GM12878 (cell line): ENCODE measurements around the gene HPS5. TPM values are rescaled to one million over a fixed set of nuclear protein-coding genes. Genes with fewer than 3 reads are reported as not detected.

Experiments
- ATAC-seq: fragments of 200-7000 bp; cut with Tn5 transposase; 3 replicates; pipeline ENCODE4 v1.9.1; 2020; ENCODE audit warnings: mild to moderate bottlenecking, moderate library complexity
- BruUV-seq: library from RNA; stranded (reverse); fragments of 400-500 nt; replicated peaks from 2 replicates; lab custom pipeline; 2021; lab: Mats Ljungman, UMichigan
- CTCF ChIA-PET: fragments of 300-600 bp; sonication (Branson Sonifier 250); formaldehyde crosslinking; extraction: SDS; loops from one replicate; lab custom pipeline; 2021; ENCODE audit warnings: inconsistent platforms; lab: Yijun Ruan, JAX
- POLR2A ChIA-PET: fragments of 350-600 bp; formaldehyde crosslinking; extraction: SDS; loops from one replicate; lab custom pipeline; 2021; ENCODE audit warnings: inconsistent platforms; lab: Charles Lee
- RAD21 ChIA-PET: fragments of 300-600 bp; sonication (Branson Sonifier 250); formaldehyde crosslinking; loops from one replicate; lab custom pipeline; 2023; ENCODE audit warnings: antibody characterized with exemption; ENCODE audit not compliant: unreplicated experiment; lab: Charles Lee
- SMC1A ChIA-PET: fragments of 300-600 bp; sonication (Branson Sonifier 250); formaldehyde crosslinking; loops from one replicate; lab custom pipeline; 2023; ENCODE audit not compliant: unreplicated experiment, uncharacterized antibody; lab: Charles Lee
- DNase-seq: peaks from one replicate; pipeline ENCODE4 v3.0.0-alpha.2; 2011; ENCODE audit warnings: low read depth, low spot score
- FAIRE-seq: peaks from 3 replicates; lab custom pipeline; 2011; peaks lifted over from hg19 to GRCh38; lab: Jason Lieb, UNC
- H2AFZ ChIP-seq: 2 replicates; pipeline ENCODE4 v1.6.0; 2011; ENCODE audit warnings: low read depth, low read length, control low read depth; ENCODE audit not compliant: control insufficient read depth
- H3K27ac ChIP-seq: 2 replicates; pipeline ENCODE4 v1.5.1; 2011; ENCODE audit warnings: control low read depth; ENCODE audit not compliant: control insufficient read depth, insufficient read depth
- H3K27me3 ChIP-seq, 2 experiments: replicated peaks in 1 of 2; 2 replicates each; pipeline versions ENCODE4 v1.6.0 to v1.6.1; 2011; ENCODE audit warnings: low read length in 1 of 2; ENCODE audit not compliant: control insufficient read depth in 2 of 2, insufficient read depth in 2 of 2
- H3K36me3 ChIP-seq, 2 experiments: 2 replicates each; pipeline ENCODE4 v1.5.1; 2011; ENCODE audit warnings: low read length in 1 of 2; ENCODE audit not compliant: control insufficient read depth in 2 of 2, insufficient read depth in 2 of 2
- H3K4me1 ChIP-seq: 2 replicates; pipeline ENCODE4 v1.6.1; 2011; ENCODE audit warnings: mild to moderate bottlenecking, low read length, moderate library complexity, mixed read lengths; ENCODE audit not compliant: control insufficient read depth, insufficient read depth
- H3K4me2 ChIP-seq: 2 replicates; pipeline ENCODE4 v1.6.0; 2011; ENCODE audit warnings: control low read depth; ENCODE audit not compliant: control insufficient read depth, insufficient read depth
- H3K4me3 ChIP-seq: fragments of 200-600 bp; sonication (generic); 2 replicates; pipeline ENCODE4 v1.5.1; 2016
- H3K79me2 ChIP-seq: 2 replicates; pipeline ENCODE4 v1.6.0; 2011; ENCODE audit warnings: low read length; ENCODE audit not compliant: control insufficient read depth, insufficient read depth
- H3K9ac ChIP-seq: 2 replicates; pipeline ENCODE4 v1.8.0; 2011; ENCODE audit warnings: low read length, control low read depth, mixed read lengths; ENCODE audit not compliant: control insufficient read depth, insufficient read depth
- H3K9me3 ChIP-seq: replicated peaks from 3 replicates; pipeline ENCODE4 v1.5.1; 2011; ENCODE audit warnings: mild to moderate bottlenecking, low read length; ENCODE audit not compliant: control insufficient read depth, insufficient read depth
- H4K20me1 ChIP-seq: 2 replicates; pipeline ENCODE4 v1.6.0; 2011; ENCODE audit not compliant: control insufficient read depth, insufficient read depth
- CBX3 ChIP-seq: fragments of 200-600 bp; sonication (generic); IDR thresholded peaks from 2 replicates; pipeline ENCODE4 v1.6.1; 2016; ENCODE audit warnings: low read depth, borderline replicate concordance
- PAX8 ChIP-seq: fragments of 450-650 bp; IDR thresholded peaks from 2 replicates; pipeline ENCODE4 v1.6.1; 2017; ENCODE audit warnings: mild to moderate bottlenecking, moderate library complexity
- WGBS: methylation state at CpG from one replicate; pipeline ENCODE4 v1.1.6; 2016; ENCODE audit warnings: low lambda C conversion rate; ENCODE audit not compliant: insufficient replicate concordance, insufficient coverage; ENCODE audit errors: missing lambda C conversion rate; 5-methylcytosine and 5-hydroxymethylcytosine counted together
- in situ Hi-C: fragments of 300-500 bp; cut with MboI; formaldehyde crosslinking; loops from 9 replicates; pipeline ENCODE4 v1.14.3; 2018; ENCODE audit warnings: mixed read lengths
- intact Hi-C: fragments of 100-400 bp; cut with micrococcal nuclease; formaldehyde crosslinking; loops from one replicate; pipeline ENCODE4 v1.14.2; 2022; ENCODE audit not compliant: unreplicated experiment
- polyA plus RNA-seq, 11 experiments: library from polyadenylated mRNA; depleted of rRNA in 4 of 11; unstranded in 6 of 11; stranded (reverse) in 5 of 11; fragments of >200 nt; fragmentation: Nextera tagmentation in 4 of 11; fragmentation: Illumina TruSeq in 1 of 11; extraction: Ambion mirVana in 4 of 11; extraction: Trizol in 1 of 11; gene quantifications; 1 replicate in 1 of 11; 2 replicates in 10 of 11; pipeline versions ENCODE4 v1.2.1 to v1.2.3, GENCODE V29; 2011 to 2016; ENCODE audit warnings: inconsistent platforms in 2 of 11, missing spikeins in 2 of 11, low read depth in 1 of 11
- total RNA-seq, 4 experiments: library from RNA; depleted of rRNA in 3 of 4; stranded (reverse); fragments of >200 nt in 3 of 4; fragmentation: Illumina TruSeq in 1 of 4; extraction: Trizol in 1 of 4; gene quantifications; 2 replicates each; pipeline versions ENCODE4 v1.2.1 to v1.2.3, GENCODE V29; 2013 to 2021
- TF ChIP-seq, protein P1 (sequence below): fragments of 450-650 bp; IDR thresholded peaks from 2 replicates; pipeline ENCODE4 v1.6.1; 2017; ENCODE audit warnings: mild to moderate bottlenecking, low read depth, inconsistent platforms; ENCODE audit not compliant: poor library complexity, severe bottlenecking
- TF ChIP-seq, protein P2 (sequence below): fragments of 450-650 bp; formaldehyde crosslinking; IDR thresholded peaks from 2 replicates; pipeline ENCODE4 v1.4.0; 2022; ENCODE audit warnings: mild to moderate bottlenecking, moderate library complexity
- TF ChIP-seq, protein P3 (sequence below): fragments of 450-650 bp; formaldehyde crosslinking; IDR thresholded peaks from 2 replicates; pipeline ENCODE4 v1.5.0; 2022; ENCODE audit warnings: mild to moderate bottlenecking, missing genetic modification characterization
- TF ChIP-seq, protein P4 (sequence below): fragments of 450-650 bp; IDR thresholded peaks from 2 replicates; pipeline ENCODE4 v1.6.1; 2016; ENCODE audit warnings: mild to moderate bottlenecking

HPS5 gene
- total and polyA plus RNA-seq, 10 of the 15 experiments (the other 5 are each of a cell fraction or from before 2014, with no cell fraction given), result 11.9 to 32.6 (median 23.5) TPM

DNA sequence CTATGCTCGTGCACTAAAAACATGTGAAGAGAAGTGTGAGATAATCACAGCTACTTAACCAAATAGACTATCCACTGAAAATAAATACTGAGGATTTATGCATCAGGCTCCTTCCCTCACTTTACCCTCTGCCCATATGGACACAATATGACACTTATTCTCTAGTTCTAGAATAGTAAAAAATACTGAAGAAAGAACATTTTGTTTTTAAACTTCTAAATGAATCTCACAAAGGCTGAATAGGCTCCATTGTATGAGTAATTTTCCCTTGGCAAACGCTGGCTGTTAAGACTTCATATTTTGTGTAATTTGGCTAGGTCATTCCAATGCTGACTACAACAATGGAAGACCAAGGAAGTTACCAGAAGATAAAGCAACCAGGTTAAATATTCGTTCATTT lies 9.9 kb downstream of the HPS5 start:
- RAD21 ChIA-PET, result interaction anchor here (6.1 kb wide), 1 partner anchor 68 kb away, joined by 29 read pairs; no protein-coding TSS in a partner anchor
- ATAC-seq, result no peak
- H3K4me1 ChIP-seq, result peaks cover 22% of the 10 kb centered on the region
- TF ChIP-seq PAX8 (no peak), CBX3 (no peak)
- TF ChIP-seq, protein P1, sequence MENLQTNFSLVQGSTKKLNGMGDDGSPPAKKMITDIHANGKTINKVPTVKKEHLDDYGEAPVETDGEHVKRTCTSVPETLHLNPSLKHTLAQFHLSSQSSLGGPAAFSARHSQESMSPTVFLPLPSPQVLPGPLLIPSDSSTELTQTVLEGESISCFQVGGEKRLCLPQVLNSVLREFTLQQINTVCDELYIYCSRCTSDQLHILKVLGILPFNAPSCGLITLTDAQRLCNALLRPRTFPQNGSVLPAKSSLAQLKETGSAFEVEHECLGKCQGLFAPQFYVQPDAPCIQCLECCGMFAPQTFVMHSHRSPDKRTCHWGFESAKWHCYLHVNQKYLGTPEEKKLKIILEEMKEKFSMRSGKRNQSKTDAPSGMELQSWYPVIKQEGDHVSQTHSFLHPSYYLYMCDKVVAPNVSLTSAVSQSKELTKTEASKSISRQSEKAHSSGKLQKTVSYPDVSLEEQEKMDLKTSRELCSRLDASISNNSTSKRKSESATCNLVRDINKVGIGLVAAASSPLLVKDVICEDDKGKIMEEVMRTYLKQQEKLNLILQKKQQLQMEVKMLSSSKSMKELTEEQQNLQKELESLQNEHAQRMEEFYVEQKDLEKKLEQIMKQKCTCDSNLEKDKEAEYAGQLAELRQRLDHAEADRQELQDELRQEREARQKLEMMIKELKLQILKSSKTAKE, result no peak
- TF ChIP-seq, protein P2, sequence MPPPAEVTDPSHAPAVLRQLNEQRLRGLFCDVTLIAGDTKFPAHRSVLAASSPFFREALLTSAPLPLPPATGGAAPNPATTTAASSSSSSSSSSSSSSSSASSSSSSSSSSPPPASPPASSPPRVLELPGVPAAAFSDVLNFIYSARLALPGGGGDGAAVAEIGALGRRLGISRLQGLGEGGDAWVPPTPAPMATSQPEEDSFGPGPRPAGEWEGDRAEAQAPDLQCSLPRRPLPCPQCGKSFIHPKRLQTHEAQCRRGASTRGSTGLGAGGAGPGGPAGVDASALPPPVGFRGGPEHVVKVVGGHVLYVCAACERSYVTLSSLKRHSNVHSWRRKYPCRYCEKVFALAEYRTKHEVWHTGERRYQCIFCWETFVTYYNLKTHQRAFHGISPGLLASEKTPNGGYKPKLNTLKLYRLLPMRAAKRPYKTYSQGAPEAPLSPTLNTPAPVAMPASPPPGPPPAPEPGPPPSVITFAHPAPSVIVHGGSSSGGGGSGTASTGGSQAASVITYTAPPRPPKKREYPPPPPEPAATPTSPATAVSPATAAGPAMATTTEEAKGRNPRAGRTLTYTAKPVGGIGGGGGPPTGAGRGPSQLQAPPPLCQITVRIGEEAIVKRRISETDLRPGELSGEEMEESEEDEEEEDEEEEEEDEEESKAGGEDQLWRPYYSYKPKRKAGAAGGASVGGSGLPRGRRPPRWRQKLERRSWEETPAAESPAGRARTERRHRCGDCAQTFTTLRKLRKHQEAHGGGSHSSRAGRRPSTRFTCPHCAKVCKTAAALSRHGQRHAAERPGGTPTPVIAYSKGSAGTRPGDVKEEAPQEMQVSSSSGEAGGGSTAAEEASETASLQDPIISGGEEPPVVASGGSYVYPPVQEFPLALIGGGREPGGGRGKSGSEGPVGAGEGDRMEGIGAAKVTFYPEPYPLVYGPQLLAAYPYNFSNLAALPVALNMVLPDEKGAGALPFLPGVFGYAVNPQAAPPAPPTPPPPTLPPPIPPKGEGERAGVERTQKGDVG (CRISPR knock-in tag), result no peak
- TF ChIP-seq, protein P3, sequence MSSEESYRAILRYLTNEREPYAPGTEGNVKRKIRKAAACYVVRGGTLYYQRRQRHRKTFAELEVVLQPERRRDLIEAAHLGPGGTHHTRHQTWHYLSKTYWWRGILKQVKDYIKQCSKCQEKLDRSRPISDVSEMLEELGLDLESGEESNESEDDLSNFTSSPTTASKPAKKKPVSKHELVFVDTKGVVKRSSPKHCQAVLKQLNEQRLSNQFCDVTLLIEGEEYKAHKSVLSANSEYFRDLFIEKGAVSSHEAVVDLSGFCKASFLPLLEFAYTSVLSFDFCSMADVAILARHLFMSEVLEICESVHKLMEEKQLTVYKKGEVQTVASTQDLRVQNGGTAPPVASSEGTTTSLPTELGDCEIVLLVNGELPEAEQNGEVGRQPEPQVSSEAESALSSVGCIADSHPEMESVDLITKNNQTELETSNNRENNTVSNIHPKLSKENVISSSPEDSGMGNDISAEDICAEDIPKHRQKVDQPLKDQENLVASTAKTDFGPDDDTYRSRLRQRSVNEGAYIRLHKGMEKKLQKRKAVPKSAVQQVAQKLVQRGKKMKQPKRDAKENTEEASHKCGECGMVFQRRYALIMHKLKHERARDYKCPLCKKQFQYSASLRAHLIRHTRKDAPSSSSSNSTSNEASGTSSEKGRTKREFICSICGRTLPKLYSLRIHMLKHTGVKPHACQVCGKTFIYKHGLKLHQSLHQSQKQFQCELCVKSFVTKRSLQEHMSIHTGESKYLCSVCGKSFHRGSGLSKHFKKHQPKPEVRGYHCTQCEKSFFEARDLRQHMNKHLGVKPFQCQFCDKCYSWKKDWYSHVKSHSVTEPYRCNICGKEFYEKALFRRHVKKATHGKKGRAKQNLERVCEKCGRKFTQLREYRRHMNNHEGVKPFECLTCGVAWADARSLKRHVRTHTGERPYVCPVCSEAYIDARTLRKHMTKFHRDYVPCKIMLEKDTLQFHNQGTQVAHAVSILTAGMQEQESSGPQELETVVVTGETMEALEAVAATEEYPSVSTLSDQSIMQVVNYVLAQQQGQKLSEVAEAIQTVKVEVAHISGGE (CRISPR knock-in tag), result no peak
- TF ChIP-seq, protein P4, sequence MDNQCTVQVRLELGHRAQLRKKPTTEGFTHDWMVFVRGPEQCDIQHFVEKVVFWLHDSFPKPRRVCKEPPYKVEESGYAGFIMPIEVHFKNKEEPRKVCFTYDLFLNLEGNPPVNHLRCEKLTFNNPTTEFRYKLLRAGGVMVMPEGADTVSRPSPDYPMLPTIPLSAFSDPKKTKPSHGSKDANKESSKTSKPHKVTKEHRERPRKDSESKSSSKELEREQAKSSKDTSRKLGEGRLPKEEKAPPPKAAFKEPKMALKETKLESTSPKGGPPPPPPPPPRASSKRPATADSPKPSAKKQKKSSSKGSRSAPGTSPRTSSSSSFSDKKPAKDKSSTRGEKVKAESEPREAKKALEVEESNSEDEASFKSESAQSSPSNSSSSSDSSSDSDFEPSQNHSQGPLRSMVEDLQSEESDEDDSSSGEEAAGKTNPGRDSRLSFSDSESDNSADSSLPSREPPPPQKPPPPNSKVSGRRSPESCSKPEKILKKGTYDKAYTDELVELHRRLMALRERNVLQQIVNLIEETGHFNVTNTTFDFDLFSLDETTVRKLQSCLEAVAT, result no peak
- TF ChIP-seq, all 136 proteins: peak for 0
- H3K9me3 ChIP-seq, result no peaks in the 10 kb centered on the region
- 86% methylated on average over 3 of the region's 3 CpGs for WGBS
- no peaks in the 10 kb centered on the region for H3K27me3 ChIP-seq
- peak overlapping the region; percentile 22 for H3K27ac ChIP-seq
- H3K36me3 ChIP-seq, result peaks cover 2 to 30% of the 10 kb centered on the region in 2 experiments
- peak; percentile 66 for FAIRE-seq
- ChIA-PET POLR2A (interaction anchor here (2.4 kb wide), 1 partner anchor 10 kb away, joined by 13 read pairs; the partner anchor contains the start of genes GTF2H1 and HPS5), SMC1A (interaction anchor here (0.7 to 5.4 kb wide), 5 partner anchors 9 to 1462 kb away, joined by 3 to 40 read pairs (median 4); partner anchors contain the start of gene HPS5), CTCF (interaction anchor here (1.1 to 2.2 kb wide), 5 partner anchors 8 to 68 kb away, joined by 3 to 8 read pairs (median 4); partner anchors contain the start of genes GTF2H1 and HPS5)
- no peak overlapping the region for H3K4me3 ChIP-seq
- H3K4me2 ChIP-seq, result no peak overlapping the region
- intact Hi-C loops (no loop called here), in situ Hi-C loops (no loop called here)
- H3K79me2 ChIP-seq, result peaks cover 38% of the 10 kb centered on the region
- DNase-seq, result no peak
- no peak overlapping the region for H3K9ac ChIP-seq
- no peak overlapping the region for H2AFZ ChIP-seq
- BruUV-seq, result no TSS peak
- H4K20me1 ChIP-seq, result no peaks in the 10 kb centered on the region
